K562 (cell line): ENCODE measurements around the gene MAML3. TPM values are rescaled to one million over a fixed set of nuclear protein-coding genes. Genes with fewer than 3 reads are reported as not detected.

ENCODE experiments used
- ATAC-seq: fragments of 200-7000 bp; cut with Tn5 transposase; 3 replicates; pipeline ENCODE4 v1.9.1; 2020; ENCODE audit warnings: moderate library complexity
- BruUV-seq: library from RNA; stranded (reverse); fragments of 400-500 nt; replicated peaks from 2 replicates; lab custom pipeline; 2021; lab: Mats Ljungman, UMichigan
- CTCF ChIA-PET: fragments of 300-600 bp; formaldehyde crosslinking; extraction: SDS; loops from one replicate; lab custom pipeline; 2021; ENCODE audit warnings: low intra/inter-chr PET ratio; lab: Yijun Ruan, JAX
- POLR2A ChIA-PET: fragments of 300-600, 350-650 bp; sonication (Branson Sonifier 250); formaldehyde crosslinking; extraction: SDS; loops from one replicate; lab custom pipeline; 2021; ENCODE audit warnings: antibody characterized with exemption, inconsistent platforms; lab: Yijun Ruan, JAX
- DNase-seq, 4 experiments: peaks; one replicate each; pipeline versions ENCODE4 v3.0.0 to v3.0.0-alpha.2; 2011 to 2018; ENCODE audit warnings: low spot score in 3 of 4, mixed read lengths in 3 of 4; ENCODE audit errors: extremely low read depth in 1 of 4
- FAIRE-seq: peaks from 2 replicates; lab custom pipeline; 2011; peaks lifted over from hg19 to GRCh38; lab: Jason Lieb, UNC
- H2AFZ ChIP-seq: 2 replicates; pipeline ENCODE4 v1.6.0; 2011; ENCODE audit warnings: low read depth, low read length, control low read depth, inconsistent platforms
- H3K27ac ChIP-seq: fragments of 200-600 bp; 3 replicates; pipeline ENCODE4 v1.8.0; 2011; ENCODE audit warnings: low read depth, mild to moderate bottlenecking, control low read depth, inconsistent platforms, low read length, moderate library complexity, mixed read lengths; ENCODE audit errors: extremely low read depth
- H3K27me3 ChIP-seq, 2 experiments: fragments of 300-600 bp in 1 of 2; 2 replicates in 1 of 2; 3 replicates in 1 of 2; pipeline versions ENCODE4 v1.6.0 to v1.8.0; 2011; ENCODE audit warnings: inconsistent platforms in 2 of 2, low read length in 2 of 2, mild to moderate bottlenecking in 1 of 2, mixed read lengths in 1 of 2, moderate library complexity in 1 of 2; ENCODE audit not compliant: control insufficient read depth in 2 of 2, insufficient read depth in 2 of 2
- H3K36me3 ChIP-seq: fragments of 300-600 bp; 3 replicates; pipeline ENCODE4 v1.8.0; 2011; ENCODE audit warnings: mild to moderate bottlenecking, low read length, inconsistent platforms; ENCODE audit not compliant: control insufficient read depth, insufficient read depth
- H3K4me1 ChIP-seq, 2 experiments: fragments of 200-600 bp in 1 of 2; replicated peaks in 1 of 2; 2 replicates in 1 of 2; 3 replicates in 1 of 2; pipeline versions ENCODE4 v1.5.1 to v1.8.0; 2011; ENCODE audit warnings: inconsistent platforms in 2 of 2, low read length in 2 of 2, mild to moderate bottlenecking in 1 of 2, mixed read lengths in 1 of 2, moderate library complexity in 1 of 2; ENCODE audit not compliant: control insufficient read depth in 2 of 2, insufficient read depth in 2 of 2
- H3K4me2 ChIP-seq: 2 replicates; pipeline ENCODE4 v1.6.1; 2011; ENCODE audit warnings: low read length, control low read depth, inconsistent platforms, mixed read lengths; ENCODE audit not compliant: insufficient read depth
- H3K4me3 ChIP-seq: fragments of 200-600 bp; sonication (generic), shearing (Covaris generic); 2 replicates; pipeline ENCODE4 v1.5.1; 2016; ENCODE audit warnings: control low read depth, inconsistent platforms
- H3K79me2 ChIP-seq: fragments of 200-600 bp; 3 replicates; pipeline ENCODE4 v1.8.0; 2011; ENCODE audit warnings: low read length, inconsistent platforms; ENCODE audit not compliant: control insufficient read depth, insufficient read depth
- H3K9ac ChIP-seq, 2 experiments: 2 replicates each; pipeline versions ENCODE4 v1.6.0 to v1.6.1; 2011; ENCODE audit warnings: low read depth in 2 of 2, low read length in 2 of 2, control low read depth in 1 of 2, inconsistent platforms in 1 of 2, mild to moderate bottlenecking in 1 of 2, mixed read lengths in 1 of 2; ENCODE audit not compliant: insufficient read depth in 1 of 2
- H3K9me1 ChIP-seq: one replicate; pipeline ENCODE4 v1.6.0; 2011; ENCODE audit warnings: inconsistent platforms, mild to moderate bottlenecking, low read length, moderate library complexity; ENCODE audit not compliant: control insufficient read depth, insufficient read depth
- H3K9me3 ChIP-seq: replicated peaks from 2 replicates; pipeline ENCODE4 v1.5.1; 2011; ENCODE audit warnings: low read depth, low read length, inconsistent platforms; ENCODE audit not compliant: control insufficient read depth, insufficient read depth
- H4K20me1 ChIP-seq: replicated peaks from 2 replicates; pipeline ENCODE4 v1.6.1; 2011; ENCODE audit warnings: low read length, inconsistent platforms, mixed read lengths; ENCODE audit not compliant: control insufficient read depth, insufficient read depth
- MXD1 ChIP-seq: fragments of 250-450 bp; sonication (Bioruptor Pico); IDR thresholded peaks from 2 replicates; pipeline ENCODE4 v1.8.0; 2021; ENCODE audit warnings: borderline replicate concordance, mild to moderate bottlenecking, moderate library complexity; ENCODE audit not compliant: poor library complexity, severe bottlenecking
- NRF1 ChIP-seq, 2 experiments: fragments of 450-650 bp; IDR thresholded peaks in 1 of 2; conservative IDR thresholded peaks in 1 of 2; 2 replicates each; pipeline ENCODE4 v1.6.1; 2014; ENCODE audit warnings: mild to moderate bottlenecking in 2 of 2
- WHSC1 ChIP-seq: IDR thresholded peaks from one replicate; pipeline ENCODE4 v1.6.1; 2012; ENCODE audit warnings: low read length, control low read depth, inconsistent platforms
- YBX1 ChIP-seq: fragments of 450-650 bp; IDR thresholded peaks from 2 replicates; pipeline ENCODE4 v1.7.1; 2016; ENCODE audit warnings: mild to moderate bottlenecking
- ZNF77 ChIP-seq: fragments of 250-450 bp; sonication (Bioruptor Pico); IDR thresholded peaks from 2 replicates; pipeline ENCODE4 v1.5.0; 2020
- WGBS: fragments of 100-300 bp; shearing (Covaris generic); methylation state at CpG from one replicate; pipeline ENCODE4 v1.1.6; 2016; ENCODE audit warnings: low coverage, mixed read lengths; ENCODE audit not compliant: insufficient coverage; ENCODE audit errors: missing lambda C conversion rate; 5-methylcytosine and 5-hydroxymethylcytosine counted together
- in situ Hi-C: fragments of 300-500 bp; cut with MboI; formaldehyde crosslinking; loops from 4 replicates; pipeline ENCODE4 v1.15.0; 2018; ENCODE audit warnings: inconsistent platforms, mixed read lengths
- intact Hi-C: fragments of 100-400 bp; cut with micrococcal nuclease; formaldehyde crosslinking; loops from 2 replicates; pipeline ENCODE4 v1.14.2; 2022
- polyA plus RNA-seq, 8 experiments: library from polyadenylated mRNA; depleted of rRNA in 4 of 8; stranded (reverse) in 5 of 8; unstranded in 3 of 8; fragments of >200 nt; fragmentation: Nextera tagmentation in 2 of 8; fragmentation: Illumina TruSeq in 1 of 8; extraction: Ambion mirVana in 2 of 8; extraction: Trizol in 1 of 8; gene quantifications; 2 replicates each; pipeline versions ENCODE4 v1.2.1 to v1.2.3, GENCODE V29; 2011 to 2014; ENCODE audit warnings: inconsistent platforms in 1 of 8, missing spikeins in 1 of 8
- total RNA-seq, 7 experiments: library from RNA; depleted of rRNA in 6 of 7; stranded (reverse); fragments of >200 nt in 6 of 7; fragmentation: Illumina TruSeq in 2 of 7; extraction: Trizol in 2 of 7; gene quantifications; 2 replicates each; pipeline versions ENCODE4 v1.2.1 to v1.2.3, GENCODE V29; 2011 to 2021; ENCODE audit warnings: low replicate concordance in 1 of 7

The MAML3 gene
- total and polyA plus RNA-seq, 9 of the 15 experiments (the other 6 are each of a cell fraction or from before 2014, with no cell fraction given), result 0.01 to 0.55 (median 0.25) TPM

GRCh38 chr4:139866276-139866962 is 287.6 kb downstream of the MAML3 start (continued):
- no peak for TF ChIP-seq YBX1
- no peak for TF ChIP-seq WHSC1
- TF ChIP-seq, all 486 proteins: peak for 0

- intact Hi-C loops, result no loop called here
Observed at GRCh38 chr4:139865537-139865936, 288.4 kb downstream of the MAML3 start.

More at GRCh38 chr4:139865537-139865936, 288.4 kb downstream of the MAML3 start:
- no peaks in the 10 kb centered on the region for H3K9me1 ChIP-seq
- ChIA-PET POLR2A (no interaction called here), CTCF (no interaction called here)
- H3K79me2 ChIP-seq, result no peaks in the 10 kb centered on the region
- no peaks in the 10 kb centered on the region for H3K4me1 ChIP-seq
- DNase-seq, result no peak
- no TSS peak for BruUV-seq
- WGBS, result 0% methylated on average over 4 of the region's 5 CpGs
- peaks cover 7 to 8% of the 10 kb centered on the region in 2 experiments; a peak in 3 of 5 replicates for H3K27me3 ChIP-seq
- TF ChIP-seq MXD1 (CRISPR knock-in tag) (no peak), ZNF77 (CRISPR knock-in tag) (no peak), NRF1 (conservative IDR thresholded peaks at IDR 0.05 in 1 of 2, IDR thresholded peaks at IDR 0.05 in 1 of 2) (peak; percentile 79 to 81)
- no peak overlapping the region for H3K4me2 ChIP-seq
- H3K9me3 ChIP-seq, result no peaks in the 10 kb centered on the region
- no peak overlapping the region for H3K4me3 ChIP-seq
- no peaks in the 10 kb centered on the region for H3K36me3 ChIP-seq
- in situ Hi-C loops, result no loop called here
- FAIRE-seq, result no peak
- H2AFZ ChIP-seq, result no peak overlapping the region
- H3K27ac ChIP-seq, result no peak overlapping the region
- no peak for ATAC-seq
- H3K9ac ChIP-seq, result no peak overlapping the region
- no peaks in the 10 kb centered on the region for H4K20me1 ChIP-seq
